ENCODE results near the gene AQP3.
"Not testable (repeated sequence)": the region's sequence is repeated elsewhere in the genome, so short reads cannot be mapped to it uniquely, and the experiment has no call there.

Gene AQP3

GRCh38 chr9:33440609-33441008 is 6.8 kb downstream of the AQP3 start:
- DNase-seq (ENCODE audit: low spot score), result no peak

GRCh38 chr9:33440204-33440603 is 7.2 kb downstream of the AQP3 start:
- DNase-seq (ENCODE audit: low spot score), result no peak

DNA sequence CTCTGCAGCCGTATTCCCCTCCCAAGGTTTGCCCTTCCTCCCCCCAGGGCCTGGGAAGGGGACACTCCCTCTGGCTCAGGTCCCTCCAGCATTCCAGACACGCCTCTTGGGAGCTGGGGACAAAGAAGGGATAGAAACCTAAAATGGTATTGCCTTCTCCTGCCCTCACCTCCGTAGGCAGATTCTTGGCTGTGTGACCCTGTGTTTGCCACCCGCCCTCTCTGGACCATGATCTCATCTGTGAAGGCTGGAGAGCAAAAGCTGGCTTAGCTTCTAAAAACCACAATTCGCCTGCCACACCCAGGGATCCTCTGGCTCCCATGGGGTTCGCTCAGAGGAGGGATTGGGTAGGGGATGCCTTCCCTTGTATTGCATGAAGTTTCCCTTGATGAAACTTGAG is 7.7 kb downstream of the AQP3 start:
- peak; percentile 58 for DNase-seq (ENCODE audit: low spot score)

GRCh38 chr9:33438926-33439680 is 8.3 kb downstream of the AQP3 start:
- DNase-seq (ENCODE audit: low spot score), result peak; percentile 30

DNA sequence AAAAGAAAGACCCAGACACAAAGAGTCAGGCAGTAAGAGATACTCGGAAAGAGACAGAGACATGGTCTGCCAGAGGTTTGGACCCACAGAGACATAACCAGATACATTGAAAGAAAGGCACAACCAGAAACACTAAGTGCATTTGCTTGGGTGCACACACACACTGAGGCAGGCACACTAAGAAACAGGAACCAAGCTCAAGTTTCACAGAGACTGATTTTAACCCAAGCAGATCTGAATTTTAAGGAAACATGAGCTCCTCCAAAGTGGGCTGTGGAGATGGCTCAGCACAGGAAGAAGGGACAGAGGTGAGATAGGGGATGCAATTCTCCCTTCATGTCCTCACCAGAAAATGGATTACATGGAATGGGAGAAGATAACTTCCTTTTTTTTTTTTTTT is 9.5 kb downstream of the AQP3 start:
- DNase-seq (ENCODE audit: low spot score), result no peak

- no peak for DNase-seq (ENCODE audit: low spot score)
Observed at GRCh38 chr9:33437205-33437604, 10.2 kb downstream of the AQP3 start.

DNA sequence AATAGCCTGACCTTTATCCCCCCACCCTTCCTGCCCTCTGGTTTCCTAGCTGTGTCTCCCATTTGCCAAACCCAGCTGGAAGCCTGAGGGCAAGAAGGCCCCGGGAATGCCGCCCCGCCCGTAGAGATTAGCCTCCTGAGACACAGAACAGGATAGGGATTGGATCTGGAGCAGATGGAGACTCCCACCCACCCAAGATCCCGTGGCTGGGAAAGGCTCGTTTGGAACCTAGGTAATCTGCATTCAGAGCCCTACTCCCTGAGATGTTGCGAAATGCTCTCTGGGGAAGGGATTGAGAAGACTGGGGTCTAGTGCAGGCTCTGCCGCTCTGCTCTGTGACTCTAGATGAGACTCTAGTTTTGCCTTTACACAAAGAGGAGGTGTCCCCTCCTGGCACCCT is 10.9 kb downstream of the AQP3 start:
- peak; percentile 16 for DNase-seq (ENCODE audit: low spot score)

- no peak for DNase-seq (ENCODE audit: low spot score)
Observed at GRCh38 chr9:33435821-33436277, 11.5 kb downstream of the AQP3 start.

GRCh38 chr9:33434317-33435105 is 12.9 kb downstream of the AQP3 start:
- no peak for DNase-seq (ENCODE audit: low spot score)

DNA sequence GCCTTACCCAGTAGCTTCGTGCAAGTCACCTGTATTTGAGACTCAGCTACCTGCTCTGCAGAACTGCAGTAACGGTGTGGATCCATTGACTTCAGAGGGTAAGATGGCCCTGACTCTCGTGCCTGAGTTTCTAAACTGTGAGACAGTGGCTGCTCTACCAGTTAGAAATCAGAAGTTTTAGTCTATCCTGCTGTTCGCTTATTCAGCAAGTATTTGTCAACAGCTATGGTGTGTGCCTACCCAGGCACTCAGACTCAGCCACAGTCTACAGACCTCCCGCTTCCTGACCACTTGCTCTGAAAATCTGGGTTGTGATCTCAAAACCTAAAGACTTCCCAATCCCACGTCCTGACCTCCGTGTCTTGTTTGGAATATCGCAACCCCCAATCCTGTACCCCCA is 13.5 kb downstream of the AQP3 start:
- DNase-seq (ENCODE audit: low spot score), result no peak

GRCh38 chr9:33431420-33431819 is 16.0 kb downstream of the AQP3 start:
- DNase-seq (ENCODE audit: low spot score), result no peak

- DNase-seq (ENCODE audit: low spot score), result no peak
Observed at GRCh38 chr9:33430942-33431341, 16.5 kb downstream of the AQP3 start.

DNA sequence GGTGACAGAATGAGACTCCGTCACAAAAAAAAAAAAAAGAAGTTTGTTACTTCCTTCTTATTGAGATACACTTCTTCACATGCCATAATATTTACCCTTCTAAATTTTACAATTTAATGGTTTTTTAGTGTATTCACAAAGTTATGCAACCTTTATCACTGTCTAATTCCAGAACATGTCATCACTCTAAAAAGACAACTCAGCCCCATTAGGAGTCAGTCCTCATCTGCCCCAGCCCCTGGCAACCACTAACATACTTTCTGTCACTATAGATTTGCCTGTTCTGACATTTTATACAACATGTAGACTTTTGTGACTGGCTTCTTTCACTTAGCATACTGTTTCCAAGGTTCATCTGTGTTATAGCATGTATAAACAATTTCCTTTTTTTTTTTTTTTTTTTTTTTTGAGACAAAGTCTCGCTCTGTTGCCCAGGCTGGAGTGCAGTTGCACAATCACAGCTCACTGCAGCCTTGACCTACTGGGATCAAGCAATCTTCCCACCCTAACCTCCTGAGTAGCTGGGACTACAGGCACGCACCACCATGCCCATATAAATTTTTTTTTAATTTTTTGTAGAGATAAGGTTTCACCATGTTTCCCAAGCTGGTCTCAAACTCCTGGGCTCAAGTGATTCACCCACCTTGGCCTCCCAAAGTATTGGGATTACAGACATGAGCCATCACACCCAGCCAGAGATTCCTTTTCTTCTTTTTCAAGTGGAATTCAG is 18.0 kb downstream of the AQP3 start:
- no peak for DNase-seq (ENCODE audit: low spot score)

GRCh38 chr9:33426843-33427293 is 20.5 kb downstream of the AQP3 start:
- no peak for DNase-seq (ENCODE audit: low spot score)

DNA sequence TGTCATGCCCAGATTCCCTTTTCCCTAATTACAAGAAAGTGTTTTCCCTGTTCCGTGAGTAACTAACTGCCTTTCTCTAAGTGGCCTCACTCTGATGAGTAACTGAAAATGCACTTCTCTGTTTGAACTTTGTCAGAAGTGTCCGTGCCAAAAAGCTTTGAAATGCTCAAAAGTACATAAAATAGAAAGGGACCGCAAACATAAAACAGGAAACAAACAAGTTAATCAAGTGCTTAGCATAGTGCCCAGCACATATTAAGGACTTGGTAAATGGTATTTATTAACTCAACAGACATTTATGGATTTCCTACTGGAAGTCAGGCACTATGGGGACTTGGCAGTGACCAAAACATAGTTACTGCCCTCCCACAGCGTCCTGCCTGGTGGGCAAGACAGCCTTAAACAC is 22.3 kb downstream of the AQP3 start:
- peak; percentile 49 for DNase-seq (ENCODE audit: low spot score)

DNA sequence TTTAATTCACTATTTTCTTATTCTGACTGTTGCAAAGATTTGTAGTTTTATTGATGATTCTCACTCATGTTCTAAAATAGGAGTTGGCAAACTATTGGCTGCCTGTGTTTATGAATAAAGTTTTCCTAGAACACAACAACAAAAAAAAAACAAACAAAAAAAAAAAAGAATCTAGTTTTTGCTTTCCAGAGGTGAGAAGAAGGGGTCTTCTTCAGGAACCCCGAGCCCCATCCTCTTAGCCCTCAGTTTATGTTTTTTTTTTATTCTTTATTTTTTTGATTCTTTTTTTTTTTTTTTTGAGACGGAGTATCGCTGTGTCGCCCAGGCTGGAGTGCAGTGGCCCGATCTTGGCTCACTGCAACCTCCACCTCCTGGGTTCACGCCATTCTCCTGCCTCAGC is 22.9 kb downstream of the AQP3 start:
- DNase-seq (ENCODE audit: low spot score), result not testable (repeated sequence)

- not testable (repeated sequence) for DNase-seq (ENCODE audit: low spot score)
Observed at GRCh38 chr9:33424043-33424442, 23.4 kb downstream of the AQP3 start.

- DNase-seq (ENCODE audit: low spot score), result no peak
Observed at GRCh38 chr9:33419708-33420303, 27.6 kb downstream of the AQP3 start.

DNA sequence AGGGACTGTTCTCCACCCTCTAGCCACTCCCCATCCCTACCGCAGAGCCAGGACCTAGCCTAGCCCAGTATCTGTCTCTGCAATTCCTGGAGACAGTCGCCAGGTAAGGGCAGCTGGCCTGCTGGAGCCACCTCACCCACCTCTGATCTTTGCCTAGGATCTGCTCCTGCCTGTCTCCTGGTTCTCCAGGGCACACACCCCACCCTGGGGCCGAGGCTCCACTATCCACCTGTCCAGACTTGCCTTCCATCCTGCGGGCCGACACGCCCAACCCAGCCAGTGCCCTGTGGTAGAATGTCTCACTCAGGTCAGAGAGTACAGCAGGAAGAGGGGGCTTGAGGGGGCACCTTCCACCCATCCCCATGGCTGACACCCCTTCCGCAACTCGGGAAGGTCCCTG is 29.3 kb downstream of the AQP3 start:
- DNase-seq (ENCODE audit: low spot score), result peak; percentile 42

GRCh38 chr9:33416996-33417395 is 30.4 kb downstream of the AQP3 start:
- no peak for DNase-seq (ENCODE audit: low spot score)

- DNase-seq (ENCODE audit: low spot score), result peak; percentile 93
Observed at GRCh38 chr9:33415501-33416038, 31.8 kb downstream of the AQP3 start.

All from LoVo (cell line).